SK-N-SH (cell line): ENCODE measurements around the gene MYO18B.

Source experiments
- EP300 ChIP-seq, 2 experiments: IDR thresholded peaks; 2 replicates each; pipeline versions ENCODE4 v1.4.0 to v1.6.1; 2012; ENCODE audit warnings: borderline replicate concordance in 1 of 2, low read depth in 1 of 2, low read length in 1 of 2
- FOXJ3 ChIP-seq: sonication (generic); formaldehyde crosslinking; IDR thresholded peaks from 2 replicates; pipeline ENCODE4 v1.5.1; 2020; ENCODE audit warnings: mild to moderate bottlenecking, missing genetic modification reagents
- GABPA ChIP-seq: IDR thresholded peaks from 2 replicates; pipeline ENCODE4 v1.4.0; 2012; ENCODE audit warnings: low read depth, mild to moderate bottlenecking
- JUND ChIP-seq: IDR thresholded peaks from 2 replicates; pipeline ENCODE4 v1.4.0; 2012
- MXI1 ChIP-seq: IDR thresholded peaks from 2 replicates; pipeline ENCODE4 v1.6.1; 2012; ENCODE audit warnings: mild to moderate bottlenecking, low read depth, low read length, improper control_type of control experiment
- NRF1 ChIP-seq: IDR thresholded peaks from 2 replicates; pipeline ENCODE4 v1.6.1; 2012; ENCODE audit warnings: low read depth, mild to moderate bottlenecking, low read length
- POLR2AphosphoS5 ChIP-seq: IDR thresholded peaks from 2 replicates; pipeline ENCODE4 v1.6.1; 2012; ENCODE audit warnings: low read depth, low read length
- RFX5 ChIP-seq: IDR thresholded peaks from 2 replicates; pipeline ENCODE4 v1.6.1; 2012; ENCODE audit warnings: mild to moderate bottlenecking, improper control_type of control experiment, low read length
- SMC3 ChIP-seq: IDR thresholded peaks from 2 replicates; pipeline ENCODE4 v1.6.1; 2012; ENCODE audit warnings: low read depth, low read length, improper control_type of control experiment
- TAF1 ChIP-seq: IDR thresholded peaks from 2 replicates; pipeline ENCODE4 v1.6.1; 2012; ENCODE audit warnings: low read depth, mild to moderate bottlenecking, low read length, moderate library complexity, borderline replicate concordance
- TF ChIP-seq, protein P1 (sequence below): IDR thresholded peaks from 2 replicates; pipeline ENCODE4 v1.6.1; 2012; ENCODE audit warnings: mild to moderate bottlenecking, low read depth, low read length, moderate library complexity
- TF ChIP-seq, protein P2 (sequence below): fragments of 200-600 bp; sonication (generic); IDR thresholded peaks from 2 replicates; pipeline ENCODE4 v1.6.1; 2017; ENCODE audit warnings: antibody characterized with exemption, mild to moderate bottlenecking, moderate library complexity
- TF ChIP-seq, protein P3 (sequence below): IDR thresholded peaks from 2 replicates; pipeline ENCODE4 v1.4.0; 2012; ENCODE audit warnings: low read depth, borderline replicate concordance
- TF ChIP-seq, protein P4 (sequence below): IDR thresholded peaks from 2 replicates; pipeline ENCODE4 v1.4.0; 2012; ENCODE audit warnings: low read depth

DNA sequence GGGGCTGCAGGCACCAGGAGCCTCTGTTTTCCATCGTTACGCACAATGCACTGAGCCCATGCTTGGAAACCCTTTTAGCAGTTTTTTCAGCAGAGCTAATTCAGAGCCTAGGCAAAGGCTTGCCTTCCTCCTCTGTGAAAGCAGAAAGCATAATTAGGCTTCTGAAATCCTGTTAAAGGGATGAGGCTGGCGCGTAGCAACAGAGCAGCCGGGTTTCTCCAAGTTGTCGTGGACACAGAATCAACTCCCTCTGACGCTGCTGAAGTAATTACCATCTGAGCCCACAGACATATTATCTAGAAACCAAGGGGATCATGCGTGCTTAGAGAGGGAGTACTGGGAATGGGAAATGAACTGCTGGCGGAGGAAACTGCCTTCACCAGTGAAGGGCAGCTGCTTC lies 85.4 kb downstream of the MYO18B start:
- TF ChIP-seq GABPA (no peak), SMC3 (no peak), TAF1 (no peak), EP300 (IDR thresholded peaks at IDR 0.05; ENCODE audit: borderline replicate concordance in 1 of 2, low read depth in 1 of 2, low read length in 1 of 2) (no peak), RFX5 (no peak), POLR2AphosphoS5 (no peak), MXI1 (no peak), FOXJ3 (CRISPR knock-in tag) (no peak), NRF1 (no peak), JUND (no peak)
- TF ChIP-seq, protein P1, sequence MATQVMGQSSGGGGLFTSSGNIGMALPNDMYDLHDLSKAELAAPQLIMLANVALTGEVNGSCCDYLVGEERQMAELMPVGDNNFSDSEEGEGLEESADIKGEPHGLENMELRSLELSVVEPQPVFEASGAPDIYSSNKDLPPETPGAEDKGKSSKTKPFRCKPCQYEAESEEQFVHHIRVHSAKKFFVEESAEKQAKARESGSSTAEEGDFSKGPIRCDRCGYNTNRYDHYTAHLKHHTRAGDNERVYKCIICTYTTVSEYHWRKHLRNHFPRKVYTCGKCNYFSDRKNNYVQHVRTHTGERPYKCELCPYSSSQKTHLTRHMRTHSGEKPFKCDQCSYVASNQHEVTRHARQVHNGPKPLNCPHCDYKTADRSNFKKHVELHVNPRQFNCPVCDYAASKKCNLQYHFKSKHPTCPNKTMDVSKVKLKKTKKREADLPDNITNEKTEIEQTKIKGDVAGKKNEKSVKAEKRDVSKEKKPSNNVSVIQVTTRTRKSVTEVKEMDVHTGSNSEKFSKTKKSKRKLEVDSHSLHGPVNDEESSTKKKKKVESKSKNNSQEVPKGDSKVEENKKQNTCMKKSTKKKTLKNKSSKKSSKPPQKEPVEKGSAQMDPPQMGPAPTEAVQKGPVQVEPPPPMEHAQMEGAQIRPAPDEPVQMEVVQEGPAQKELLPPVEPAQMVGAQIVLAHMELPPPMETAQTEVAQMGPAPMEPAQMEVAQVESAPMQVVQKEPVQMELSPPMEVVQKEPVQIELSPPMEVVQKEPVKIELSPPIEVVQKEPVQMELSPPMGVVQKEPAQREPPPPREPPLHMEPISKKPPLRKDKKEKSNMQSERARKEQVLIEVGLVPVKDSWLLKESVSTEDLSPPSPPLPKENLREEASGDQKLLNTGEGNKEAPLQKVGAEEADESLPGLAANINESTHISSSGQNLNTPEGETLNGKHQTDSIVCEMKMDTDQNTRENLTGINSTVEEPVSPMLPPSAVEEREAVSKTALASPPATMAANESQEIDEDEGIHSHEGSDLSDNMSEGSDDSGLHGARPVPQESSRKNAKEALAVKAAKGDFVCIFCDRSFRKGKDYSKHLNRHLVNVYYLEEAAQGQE: no peak
- TF ChIP-seq, protein P2, sequence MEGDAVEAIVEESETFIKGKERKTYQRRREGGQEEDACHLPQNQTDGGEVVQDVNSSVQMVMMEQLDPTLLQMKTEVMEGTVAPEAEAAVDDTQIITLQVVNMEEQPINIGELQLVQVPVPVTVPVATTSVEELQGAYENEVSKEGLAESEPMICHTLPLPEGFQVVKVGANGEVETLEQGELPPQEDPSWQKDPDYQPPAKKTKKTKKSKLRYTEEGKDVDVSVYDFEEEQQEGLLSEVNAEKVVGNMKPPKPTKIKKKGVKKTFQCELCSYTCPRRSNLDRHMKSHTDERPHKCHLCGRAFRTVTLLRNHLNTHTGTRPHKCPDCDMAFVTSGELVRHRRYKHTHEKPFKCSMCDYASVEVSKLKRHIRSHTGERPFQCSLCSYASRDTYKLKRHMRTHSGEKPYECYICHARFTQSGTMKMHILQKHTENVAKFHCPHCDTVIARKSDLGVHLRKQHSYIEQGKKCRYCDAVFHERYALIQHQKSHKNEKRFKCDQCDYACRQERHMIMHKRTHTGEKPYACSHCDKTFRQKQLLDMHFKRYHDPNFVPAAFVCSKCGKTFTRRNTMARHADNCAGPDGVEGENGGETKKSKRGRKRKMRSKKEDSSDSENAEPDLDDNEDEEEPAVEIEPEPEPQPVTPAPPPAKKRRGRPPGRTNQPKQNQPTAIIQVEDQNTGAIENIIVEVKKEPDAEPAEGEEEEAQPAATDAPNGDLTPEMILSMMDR: no peak
- TF ChIP-seq, protein P3, sequence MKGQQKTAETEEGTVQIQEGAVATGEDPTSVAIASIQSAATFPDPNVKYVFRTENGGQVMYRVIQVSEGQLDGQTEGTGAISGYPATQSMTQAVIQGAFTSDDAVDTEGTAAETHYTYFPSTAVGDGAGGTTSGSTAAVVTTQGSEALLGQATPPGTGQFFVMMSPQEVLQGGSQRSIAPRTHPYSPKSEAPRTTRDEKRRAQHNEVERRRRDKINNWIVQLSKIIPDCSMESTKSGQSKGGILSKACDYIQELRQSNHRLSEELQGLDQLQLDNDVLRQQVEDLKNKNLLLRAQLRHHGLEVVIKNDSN: no peak
- TF ChIP-seq, protein P4, sequence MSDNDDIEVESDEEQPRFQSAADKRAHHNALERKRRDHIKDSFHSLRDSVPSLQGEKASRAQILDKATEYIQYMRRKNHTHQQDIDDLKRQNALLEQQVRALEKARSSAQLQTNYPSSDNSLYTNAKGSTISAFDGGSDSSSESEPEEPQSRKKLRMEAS: no peak
